RWPE1 (cell line): ENCODE measurements around the gene GPRIN3.

Experiments used
- CTCF ChIA-PET: fragments of 350-600 bp; sonication (Branson Sonifier 250); formaldehyde crosslinking; extraction: SDS; loops from one replicate; lab custom pipeline; 2021; lab: Yijun Ruan, JAX
- POLR2A ChIA-PET: fragments of 400-600 bp; formaldehyde crosslinking; extraction: SDS; loops from one replicate; lab custom pipeline; 2020; ENCODE audit warnings: antibody characterized with exemption; ENCODE audit not compliant: low non-redundant PET; lab: Yijun Ruan, JAX
- DNase-seq: peaks from one replicate; pipeline ENCODE4 v3.0.0; 2012; ENCODE audit warnings: low spot score
- H3K27ac ChIP-seq: fragments of 450-650 bp; 2 replicates; pipeline ENCODE4 v1.5.1; 2017
- TF ChIP-seq, protein P1 (sequence below): fragments of 450-650 bp; conservative IDR thresholded peaks from 2 replicates; pipeline ENCODE4 v1.5.1; 2017; ENCODE audit warnings: low read depth, mild to moderate bottlenecking

The GPRIN3 gene

DNA sequence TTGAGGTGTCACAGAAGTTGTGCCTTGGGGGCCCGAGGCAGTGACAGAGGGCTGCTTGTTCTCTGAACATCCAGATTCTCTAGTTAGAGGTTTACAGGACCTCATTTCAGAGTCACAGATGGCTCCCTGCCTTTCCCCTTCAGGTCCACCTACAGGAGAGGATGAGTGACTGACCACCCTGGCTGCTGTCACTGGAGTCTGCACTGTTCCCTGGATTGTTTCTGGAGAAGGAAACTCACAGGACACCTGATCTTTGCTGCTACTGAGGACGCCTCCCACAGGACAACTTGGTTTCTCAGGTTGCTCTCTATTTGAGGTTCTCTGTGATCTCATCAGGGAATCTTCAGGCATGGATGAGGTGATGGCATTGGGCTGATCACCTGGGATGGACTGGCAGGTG lies 58.3 kb downstream of the GPRIN3 start:
- no peak overlapping the region for H3K27ac ChIP-seq
- TF ChIP-seq, protein P1, sequence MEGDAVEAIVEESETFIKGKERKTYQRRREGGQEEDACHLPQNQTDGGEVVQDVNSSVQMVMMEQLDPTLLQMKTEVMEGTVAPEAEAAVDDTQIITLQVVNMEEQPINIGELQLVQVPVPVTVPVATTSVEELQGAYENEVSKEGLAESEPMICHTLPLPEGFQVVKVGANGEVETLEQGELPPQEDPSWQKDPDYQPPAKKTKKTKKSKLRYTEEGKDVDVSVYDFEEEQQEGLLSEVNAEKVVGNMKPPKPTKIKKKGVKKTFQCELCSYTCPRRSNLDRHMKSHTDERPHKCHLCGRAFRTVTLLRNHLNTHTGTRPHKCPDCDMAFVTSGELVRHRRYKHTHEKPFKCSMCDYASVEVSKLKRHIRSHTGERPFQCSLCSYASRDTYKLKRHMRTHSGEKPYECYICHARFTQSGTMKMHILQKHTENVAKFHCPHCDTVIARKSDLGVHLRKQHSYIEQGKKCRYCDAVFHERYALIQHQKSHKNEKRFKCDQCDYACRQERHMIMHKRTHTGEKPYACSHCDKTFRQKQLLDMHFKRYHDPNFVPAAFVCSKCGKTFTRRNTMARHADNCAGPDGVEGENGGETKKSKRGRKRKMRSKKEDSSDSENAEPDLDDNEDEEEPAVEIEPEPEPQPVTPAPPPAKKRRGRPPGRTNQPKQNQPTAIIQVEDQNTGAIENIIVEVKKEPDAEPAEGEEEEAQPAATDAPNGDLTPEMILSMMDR: no peak
- DNase-seq: no peak
- POLR2A ChIA-PET: no interaction called here
- CTCF ChIA-PET: no interaction called here

DNA sequence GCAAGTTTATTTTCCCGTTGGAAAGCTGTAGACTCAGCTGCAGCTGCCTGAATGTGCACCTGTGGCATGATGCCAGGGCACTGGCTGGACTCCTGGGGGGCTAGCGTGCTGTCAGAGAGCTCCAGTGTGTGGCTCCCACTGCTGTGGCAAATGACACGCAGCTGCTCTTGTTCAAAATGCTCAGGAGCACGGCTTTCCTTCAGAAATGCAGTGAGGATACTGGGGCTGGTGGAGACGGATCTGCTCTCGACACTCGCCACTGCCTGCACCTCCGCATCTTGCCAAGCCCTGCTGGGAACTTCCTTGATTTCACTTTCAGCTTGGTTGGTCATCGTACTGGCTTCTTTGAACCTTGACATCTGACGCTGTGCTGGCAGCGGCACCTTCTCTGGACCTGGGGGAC lies 58.7 kb downstream of the GPRIN3 start:
- ChIA-PET CTCF (no interaction called here), POLR2A (no interaction called here)
- H3K27ac ChIP-seq: no peak overlapping the region
- TF ChIP-seq, protein P1: no peak
- DNase-seq: no peak

DNA sequence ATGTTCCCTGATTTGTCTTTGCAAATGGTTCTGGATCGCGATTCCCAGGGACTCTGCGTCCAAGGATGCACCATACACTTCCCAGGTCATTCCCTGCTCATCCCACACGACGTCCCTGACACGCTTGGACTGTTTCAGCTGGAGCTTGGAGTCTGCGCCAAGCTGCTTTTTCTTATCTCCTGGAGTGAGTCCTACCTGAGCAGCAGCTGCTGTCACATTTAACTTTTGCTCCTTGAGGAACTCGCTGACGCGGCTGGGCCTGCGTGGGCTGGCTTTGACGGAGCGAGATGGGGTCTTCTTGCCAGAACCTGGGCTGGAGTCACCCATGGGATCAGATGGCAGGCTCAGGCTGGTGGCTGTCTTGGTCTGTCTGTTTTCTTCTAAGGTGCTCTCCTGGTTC lies 59.6 kb downstream of the GPRIN3 start:
- ChIA-PET CTCF (interaction anchor here (0.7 kb wide), 1 partner anchor 594 kb away, joined by 3 read pairs; no protein-coding TSS in a partner anchor), POLR2A (no interaction called here)
- DNase-seq: no peak
- no peak overlapping the region for H3K27ac ChIP-seq
- TF ChIP-seq, protein P1: no peak

DNA sequence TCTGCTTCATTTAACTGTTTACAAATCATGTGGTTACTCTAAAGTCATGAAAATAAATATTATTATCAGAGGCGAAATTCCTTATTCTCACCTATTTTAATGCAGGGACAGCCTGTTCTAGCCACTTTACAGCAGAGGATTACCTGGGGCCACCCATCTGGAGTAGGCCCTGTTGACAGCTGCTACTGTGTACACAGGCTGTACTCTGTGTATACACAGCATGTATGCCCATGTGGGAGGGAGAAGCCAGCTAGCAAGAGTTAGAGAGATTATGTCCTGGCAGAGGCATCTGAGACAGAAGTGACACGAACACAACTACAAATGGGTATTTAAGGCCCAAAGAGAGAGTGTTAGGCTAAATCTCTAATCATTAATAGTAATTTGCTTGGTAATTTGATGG lies 62.1 kb downstream of the GPRIN3 start:
- no peak for DNase-seq
- CTCF ChIA-PET: interaction anchor here (0.6 to 1.1 kb wide), 2 partner anchors 19 to 28 kb away, joined by 3 read pairs; no protein-coding TSS in a partner anchor
- no peak overlapping the region for H3K27ac ChIP-seq
- TF ChIP-seq, protein P1: no peak
- POLR2A ChIA-PET: no interaction called here

DNA sequence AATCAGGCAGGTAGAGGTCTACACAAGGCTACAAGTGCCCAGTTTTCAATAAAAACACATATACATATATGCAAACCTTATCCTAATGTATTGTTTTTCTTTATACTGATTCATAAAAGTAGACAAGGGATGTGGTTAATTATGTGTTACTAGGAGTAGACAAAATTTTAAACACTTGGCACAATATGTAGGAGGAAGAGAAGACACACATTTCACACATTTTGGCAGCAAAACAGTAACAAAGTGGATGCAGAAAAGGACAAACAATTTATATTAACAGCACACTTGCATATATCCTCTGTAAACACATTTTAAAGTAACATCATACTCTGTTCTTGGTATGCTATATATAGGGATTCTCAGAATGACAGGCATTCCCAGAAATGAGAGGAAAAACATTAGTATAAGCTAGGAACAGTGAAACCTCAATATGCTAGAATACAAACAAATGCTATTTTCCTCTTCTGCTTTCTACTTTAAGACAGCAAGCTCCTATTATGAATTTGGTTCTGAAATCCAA lies 63.8 kb downstream of the GPRIN3 start:
- no peak overlapping the region for H3K27ac ChIP-seq
- TF ChIP-seq, protein P1: no peak
- ChIA-PET CTCF (no interaction called here), POLR2A (no interaction called here)
- DNase-seq: no peak

DNA sequence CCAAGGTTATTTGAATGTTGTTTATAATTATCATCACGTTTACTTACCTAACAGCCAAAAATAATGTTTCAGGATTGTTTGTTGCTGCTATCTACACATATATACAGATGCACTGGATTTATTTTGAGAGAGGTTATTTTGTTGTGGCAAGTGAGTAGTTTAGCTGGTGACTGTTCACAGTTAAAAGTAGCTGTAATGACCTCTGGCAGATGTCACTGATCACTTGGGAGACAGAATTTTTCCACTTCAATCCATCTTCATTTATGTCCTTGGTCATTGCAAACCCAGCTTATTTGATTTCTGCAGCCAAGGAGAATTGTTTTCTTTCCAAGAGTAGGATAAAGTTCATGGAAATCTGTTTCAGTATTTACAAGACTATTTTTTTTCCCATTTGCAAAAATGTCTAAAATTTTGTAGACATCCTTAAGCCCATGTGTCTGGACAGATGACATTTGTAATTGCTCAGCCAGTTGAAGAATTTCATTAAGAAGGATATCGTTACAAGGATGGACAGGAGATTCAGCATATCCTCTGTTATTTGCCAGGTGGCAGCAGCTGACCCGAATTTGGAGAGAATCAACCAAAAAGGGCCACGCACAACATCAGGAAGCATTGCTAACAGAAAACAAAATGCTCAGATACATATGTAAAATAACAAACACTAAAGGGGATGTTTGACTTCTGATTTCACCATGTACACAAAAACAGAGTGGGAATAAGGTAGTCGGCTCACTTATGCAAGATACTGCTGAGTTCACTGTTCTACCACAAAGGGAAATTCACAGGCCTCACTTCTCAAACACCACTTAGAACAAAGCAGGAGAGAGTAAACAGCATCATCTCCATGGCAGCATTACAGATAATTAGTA lies 64.5 kb downstream of the GPRIN3 start:
- ChIA-PET POLR2A (no interaction called here), CTCF (no interaction called here)
- no peak overlapping the region for H3K27ac ChIP-seq
- no peak for DNase-seq
- TF ChIP-seq, protein P1: no peak
